ENCODE measurements around the gene BEST2. TPM values are rescaled to one million over a fixed set of nuclear protein-coding genes. Genes with fewer than 3 reads are reported as not detected.
A peak's percentile ranks its signal among the peaks of the same experiment; 100 is the strongest.
"Not testable (repeated sequence)": the region's sequence is repeated elsewhere in the genome, so short reads cannot be mapped to it uniquely, and the experiment has no call there.

BEST2 gene
- total and polyA plus RNA-seq, 4 experiments from 2014 or later = not detected

- Mint-ChIP-seq H3K4me3 (peak overlapping the region; percentile 62 to 88 (median 84)), H3K27me3 (no peaks in the 10 kb centered on the region), H3K27ac (peak overlapping the region in 6 of 7 donors; percentile 93 to 99 (median 98)), H3K4me1 (peaks cover 26 to 50% (median 34%) of the 10 kb centered on the region in 4 donors), H3K36me3 (peaks cover 7 to 34% of the 10 kb centered on the region in 2 donors), H3K9me3 (peaks cover 0 to 24% (median 0%) of the 10 kb centered on the region in 8 donors)
- peaks cover 10% of the 10 kb centered on the region for H3K36me3 ChIP-seq (ENCODE audit: insufficient read depth, low read length)
- H3K27me3 ChIP-seq (ENCODE audit: insufficient read depth, low read length) = no peaks in the 10 kb centered on the region
- no peak for DNase-seq
- POLR2A ChIA-PET (ENCODE audit: partially characterized antibody) = interaction anchor here (1.4 to 20.0 kb wide), 7 partner anchors 8 to 114 kb away, joined by 4 to 1162 read pairs (median 54); partner anchors contain the start of genes GET3, HOOK2, PRDX2 and THSD8
- H3K27ac ChIP-seq (ENCODE audit: low read depth, low read length) = peak overlapping the region; percentile 100
- intact Hi-C loops (cut with micrococcal nuclease) = loop anchor here (5.0 kb wide), 4 partner anchors 52 to 1052 kb away; partner anchors contain the start of genes IER2, RAD23A and STX10
- H3K4me3 ChIP-seq (ENCODE audit: low read length in 2 of 2) = no peak overlapping the region
- H3K9me3 ChIP-seq (ENCODE audit: control insufficient read depth in 1 of 2, low read length in 2 of 2) = no peaks in the 10 kb centered on the region
- CTCF ChIA-PET (ENCODE audit: partially characterized antibody) = interaction anchor here (0.8 to 17.4 kb wide), 9 partner anchors 8 to 118 kb away, joined by 3 to 906 read pairs (median 5); partner anchors contain the start of genes HOOK2, RNASEH2A and TNPO2
- H3K4me1 ChIP-seq (ENCODE audit: insufficient read depth, low read length) = peaks cover 42% of the 10 kb centered on the region
Measured at GRCh38 chr19:12794971-12795381, 43.4 kb downstream of the BEST2 start.

- intact Hi-C loops (cut with micrococcal nuclease) = loop anchor here (1.0 to 5.0 kb wide), 6 partner anchors 19 to 79 kb away; partner anchors contain the start of gene GET3
- Histone ChIP-seq H3K27ac (ENCODE audit: low read depth, low read length) (peak overlapping the region; percentile 42), H3K4me1 (ENCODE audit: insufficient read depth, low read length) (peaks cover 42% of the 10 kb centered on the region), H3K36me3 (ENCODE audit: insufficient read depth, low read length) (peaks cover 14% of the 10 kb centered on the region), H3K4me3 (ENCODE audit: low read length in 2 of 2) (peak overlapping the region in 1 of 2 donors; percentile 42), H3K9me3 (ENCODE audit: control insufficient read depth in 1 of 2, low read length in 2 of 2) (no peaks in the 10 kb centered on the region), H3K27me3 (ENCODE audit: insufficient read depth, low read length) (no peaks in the 10 kb centered on the region)
- H3K36me3 Mint-ChIP-seq = peaks cover 7 to 31% of the 10 kb centered on the region in 2 donors
- peak overlapping the region; percentile 59 to 89 (median 82) for H3K4me3 Mint-ChIP-seq
- DNase-seq = peak; percentile 79 to 84 (median 79)
- no peaks in the 10 kb centered on the region for H3K27me3 Mint-ChIP-seq
- H3K9me3 Mint-ChIP-seq = peaks cover 0 to 22% (median 0%) of the 10 kb centered on the region in 8 donors
- CTCF ChIA-PET (ENCODE audit: partially characterized antibody) = interaction anchor here (0.6 to 17.4 kb wide), 28 partner anchors 9 to 402 kb away, joined by 3 to 906 read pairs (median 4); partner anchors contain the start of genes CALR, FBXW9, GET3 and HOOK2
- peak overlapping the region in 6 of 7 donors; percentile 95 to 99 (median 97) for H3K27ac Mint-ChIP-seq
- POLR2A ChIA-PET (ENCODE audit: partially characterized antibody) = interaction anchor here (0.6 to 20.0 kb wide), 11 partner anchors 9 to 115 kb away, joined by 3 to 1162 read pairs (median 11); partner anchors contain the start of genes GET3, HOOK2, RNASEH2A and TNPO2
- H3K4me1 Mint-ChIP-seq = peaks cover 25 to 51% (median 34%) of the 10 kb centered on the region in 4 donors
Measured at GRCh38 chr19:12796146-12797071, 44.8 kb downstream of the BEST2 start.

- Histone ChIP-seq H3K27ac (ENCODE audit: low read depth, low read length) (no peak overlapping the region), H3K9me3 (ENCODE audit: control insufficient read depth in 1 of 2, low read length in 2 of 2) (no peaks in the 10 kb centered on the region), H3K27me3 (ENCODE audit: insufficient read depth, low read length) (no peaks in the 10 kb centered on the region), H3K4me3 (ENCODE audit: low read length in 2 of 2) (no peak overlapping the region), H3K4me1 (ENCODE audit: insufficient read depth, low read length) (peaks cover 43% of the 10 kb centered on the region), H3K36me3 (ENCODE audit: insufficient read depth, low read length) (peaks cover 14% of the 10 kb centered on the region)
- Mint-ChIP-seq H3K4me1 (peaks cover 25 to 56% (median 36%) of the 10 kb centered on the region in 4 donors), H3K9me3 (peaks cover 0 to 15% (median 0%) of the 10 kb centered on the region in 8 donors), H3K4me3 (no peak overlapping the region), H3K27ac (peak overlapping the region in 2 of 7 donors; percentile 98 to 99), H3K27me3 (no peaks in the 10 kb centered on the region), H3K36me3 (peaks cover 7 to 28% of the 10 kb centered on the region in 2 donors)
- ChIA-PET CTCF (ENCODE audit: partially characterized antibody) (interaction anchor here (0.7 to 17.4 kb wide), 13 partner anchors 9 to 331 kb away, joined by 3 to 906 read pairs (median 4); partner anchors contain the start of genes CALR, GET3, HOOK2 and RNASEH2A), POLR2A (ENCODE audit: partially characterized antibody) (interaction anchor here (2.1 to 20.0 kb wide), 5 partner anchors 10 to 74 kb away, joined by 11 to 1162 read pairs (median 13); partner anchors contain the start of genes HOOK2 and TNPO2)
- intact Hi-C loops (cut with micrococcal nuclease) = loop anchor here (2.0 to 5.0 kb wide), 2 partner anchors 50 to 60 kb away; partner anchors contain the start of gene GET3
- no peak for DNase-seq
Measured at GRCh38 chr19:12797141-12797587, 45.6 kb downstream of the BEST2 start.

- not testable (repeated sequence) for H3K4me3 Mint-ChIP-seq; H3K27ac ChIP-seq (ENCODE audit: low read depth, low read length); H3K4me3 ChIP-seq (ENCODE audit: low read length in 2 of 2); H3K9me3 ChIP-seq (ENCODE audit: control insufficient read depth in 1 of 2, low read length in 2 of 2); H3K27me3 Mint-ChIP-seq; DNase-seq; H3K27ac Mint-ChIP-seq; H3K27me3 ChIP-seq (ENCODE audit: insufficient read depth, low read length)
- CTCF ChIA-PET (ENCODE audit: partially characterized antibody) = interaction anchor here (0.7 to 17.4 kb wide), 10 partner anchors 8 to 330 kb away, joined by 3 to 906 read pairs (median 4); partner anchors contain the start of genes HOOK2 and RNASEH2A
- Mint-ChIP-seq H3K36me3 (peaks cover 7 to 30% of the 10 kb centered on the region in 2 donors), H3K9me3 (peaks cover 0 to 11% (median 0%) of the 10 kb centered on the region in 8 donors), H3K4me1 (peaks cover 30 to 60% (median 40%) of the 10 kb centered on the region in 4 donors)
- Histone ChIP-seq H3K36me3 (ENCODE audit: insufficient read depth, low read length) (peaks cover 14% of the 10 kb centered on the region), H3K4me1 (ENCODE audit: insufficient read depth, low read length) (peaks cover 48% of the 10 kb centered on the region)
- POLR2A ChIA-PET (ENCODE audit: partially characterized antibody) = interaction anchor here (2.6 to 20.0 kb wide), 4 partner anchors 10 to 75 kb away, joined by 11 to 1162 read pairs (median 22); partner anchors contain the start of genes HOOK2 and TNPO2
- intact Hi-C loops (cut with micrococcal nuclease) = loop anchor here (2.0 to 5.0 kb wide), 2 partner anchors 50 to 61 kb away; partner anchors contain the start of gene GET3
Measured at GRCh38 chr19:12797607-12798006, 46.0 kb downstream of the BEST2 start.

- peaks cover 4 to 22% of the 10 kb centered on the region in 2 donors for H3K36me3 Mint-ChIP-seq
- Histone ChIP-seq H3K27me3 (ENCODE audit: insufficient read depth, low read length) (no peaks in the 10 kb centered on the region), H3K9me3 (ENCODE audit: control insufficient read depth in 1 of 2, low read length in 2 of 2) (no peaks in the 10 kb centered on the region), H3K27ac (ENCODE audit: low read depth, low read length) (peak overlapping the region; percentile 67), H3K4me3 (ENCODE audit: low read length in 2 of 2) (peak overlapping the region in 1 of 2 donors; percentile 65), H3K4me1 (ENCODE audit: insufficient read depth, low read length) (peaks cover 39% of the 10 kb centered on the region), H3K36me3 (ENCODE audit: insufficient read depth, low read length) (peaks cover 14% of the 10 kb centered on the region)
- intact Hi-C loops (cut with micrococcal nuclease) = loop anchor here (5.0 kb wide), 1 partner anchor 47 kb away; no protein-coding TSS in a partner anchor
- no peak for DNase-seq
- H3K9me3 Mint-ChIP-seq = no peaks in the 10 kb centered on the region
- CTCF ChIA-PET (ENCODE audit: partially characterized antibody) = interaction anchor here (0.9 to 17.4 kb wide), 3 partner anchors 29 to 63 kb away, joined by 3 to 906 read pairs (median 15); partner anchors contain the start of genes GET3 and HOOK2
- POLR2A ChIA-PET (ENCODE audit: partially characterized antibody) = interaction anchor here (1.0 to 20.0 kb wide), 6 partner anchors 7 to 118 kb away, joined by 3 to 1162 read pairs (median 6); partner anchors contain the start of genes DHPS, HOOK2 and JUNB
- no peaks in the 10 kb centered on the region for H3K27me3 Mint-ChIP-seq
- peak overlapping the region in 2 of 7 donors; percentile 7 to 85 for H3K27ac Mint-ChIP-seq
- H3K4me3 Mint-ChIP-seq = peak overlapping the region; percentile 85 to 92 (median 90)
- peaks cover 22 to 45% (median 33%) of the 10 kb centered on the region in 4 donors for H3K4me1 Mint-ChIP-seq
Measured at GRCh38 chr19:12799742-12800465, 48.3 kb downstream of the BEST2 start.

- no peak for DNase-seq
- Histone ChIP-seq H3K27me3 (ENCODE audit: insufficient read depth, low read length) (no peaks in the 10 kb centered on the region), H3K4me1 (ENCODE audit: insufficient read depth, low read length) (peaks cover 34% of the 10 kb centered on the region), H3K27ac (ENCODE audit: low read depth, low read length) (peak overlapping the region; percentile 67), H3K36me3 (ENCODE audit: insufficient read depth, low read length) (peaks cover 14% of the 10 kb centered on the region), H3K4me3 (ENCODE audit: low read length in 2 of 2) (peak overlapping the region; percentile 65 to 78), H3K9me3 (ENCODE audit: control insufficient read depth in 1 of 2, low read length in 2 of 2) (no peaks in the 10 kb centered on the region)
- intact Hi-C loops (cut with micrococcal nuclease) = no loop called here
- H3K27ac Mint-ChIP-seq = peak overlapping the region; percentile 67 to 90 (median 81)
- POLR2A ChIA-PET (ENCODE audit: partially characterized antibody) = interaction anchor here (0.8 to 20.0 kb wide), 7 partner anchors 8 to 119 kb away, joined by 3 to 1162 read pairs (median 4); partner anchors contain the start of genes DHPS, GCDH, HOOK2 and JUNB
- H3K4me3 Mint-ChIP-seq = peak overlapping the region; percentile 85 to 92 (median 90)
- no peaks in the 10 kb centered on the region for H3K9me3 Mint-ChIP-seq
- H3K27me3 Mint-ChIP-seq = no peaks in the 10 kb centered on the region
- peaks cover 4 to 22% of the 10 kb centered on the region in 2 donors for H3K36me3 Mint-ChIP-seq
- CTCF ChIA-PET (ENCODE audit: partially characterized antibody) = interaction anchor here (3.3 to 17.4 kb wide), 2 partner anchors 30 to 47 kb away, joined by 15 to 906 read pairs; partner anchors contain the start of gene HOOK2
- peaks cover 22 to 43% (median 33%) of the 10 kb centered on the region in 4 donors for H3K4me1 Mint-ChIP-seq
Measured at GRCh38 chr19:12800466-12800770, 48.8 kb downstream of the BEST2 start.
